Caco-2 (cell line): ENCODE data around the gene PUDP. TPM values are rescaled to one million over a fixed set of nuclear protein-coding genes. Genes with fewer than 3 reads are reported as not detected.

Experiments used
- BruUV-seq: library from RNA; stranded (reverse); fragments of 400-500 nt; replicated peaks from 2 replicates; lab custom pipeline; 2021; lab: Mats Ljungman, UMichigan
- CTCF ChIA-PET: fragments of 300-600 bp; sonication (Branson Sonifier 250); formaldehyde crosslinking; loops from one replicate; lab custom pipeline; 2022; ENCODE audit warnings: antibody characterized with exemption; lab: Charles Lee
- POLR2A ChIA-PET: fragments of 300-600 bp; sonication (Branson Sonifier 250); formaldehyde crosslinking; loops from one replicate; lab custom pipeline; 2022; ENCODE audit warnings: antibody characterized with exemption; lab: Charles Lee
- DNase-seq, 2 experiments: peaks; one replicate each; pipeline versions ENCODE4 v3.0.0 to v3.0.0-alpha.2; 2020 to 2022
- H3K27me3 ChIP-seq: replicated peaks from 2 replicates; pipeline ENCODE4 v1.6.0; 2011; ENCODE audit warnings: low read length; ENCODE audit not compliant: control insufficient read depth, insufficient read depth
- H3K36me3 ChIP-seq: 2 replicates; pipeline ENCODE4 v1.5.1; 2011; ENCODE audit warnings: low read length; ENCODE audit not compliant: control insufficient read depth, insufficient read depth
- H3K4me1 ChIP-seq: fragments of 250-450 bp; sonication (Bioruptor Pico); 2 replicates; pipeline ENCODE4 v1.5.1; 2020; ENCODE audit warnings: mild to moderate bottlenecking
- H3K4me3 ChIP-seq: 2 replicates; pipeline ENCODE4 v1.5.1; 2011; ENCODE audit warnings: low read depth, mild to moderate bottlenecking, control low read depth, low read length
- H3K9me3 ChIP-seq: fragments of 250-450 bp; sonication (Bioruptor Pico); 2 replicates; pipeline ENCODE4 v1.5.1; 2020; ENCODE audit warnings: mild to moderate bottlenecking, moderate library complexity
- H3K27ac Mint-ChIP-seq: one replicate; pipeline ENCODE4 v1.8.0; 2022; ENCODE audit warnings: mixed read lengths; ENCODE audit not compliant: unreplicated experiment
- H3K27me3 Mint-ChIP-seq: one replicate; pipeline ENCODE4 v1.8.0; 2022; ENCODE audit warnings: mixed read lengths; ENCODE audit not compliant: insufficient read depth, unreplicated experiment
- H3K36me3 Mint-ChIP-seq: one replicate; pipeline ENCODE4 v1.8.0; 2022; ENCODE audit warnings: mild to moderate bottlenecking, mixed read lengths; ENCODE audit not compliant: insufficient read depth, unreplicated experiment
- H3K4me1 Mint-ChIP-seq: one replicate; pipeline ENCODE4 v1.8.0; 2022; ENCODE audit warnings: low read depth, mixed read lengths; ENCODE audit not compliant: unreplicated experiment
- H3K4me3 Mint-ChIP-seq: one replicate; pipeline ENCODE4 v1.8.0; 2022; ENCODE audit warnings: mild to moderate bottlenecking, moderate library complexity, mixed read lengths; ENCODE audit not compliant: unreplicated experiment
- H3K9me3 Mint-ChIP-seq: one replicate; pipeline ENCODE4 v1.8.0; 2022; ENCODE audit warnings: mixed read lengths; ENCODE audit not compliant: unreplicated experiment
- CTCF ChIP-seq, 2 experiments: fragments of 200-600 bp in 1 of 2; IDR thresholded peaks; 1 replicate in 1 of 2; 2 replicates in 1 of 2; pipeline versions ENCODE4 v1.5.1 to v1.8.0; 2011 to 2022; ENCODE audit warnings: antibody characterized with exemption in 1 of 2, control low read depth in 1 of 2, inconsistent platforms in 1 of 2, low read depth in 1 of 2, low read length in 1 of 2, mild to moderate bottlenecking in 1 of 2, moderate library complexity in 1 of 2; ENCODE audit not compliant: insufficient read depth in 1 of 2, severe bottlenecking in 1 of 2, unreplicated experiment in 1 of 2
- intact Hi-C: fragments of 100-400 bp; cut with micrococcal nuclease; formaldehyde crosslinking; loops from one replicate; pipeline ENCODE4 v1.10.0; 2022; ENCODE audit not compliant: unreplicated experiment
- total RNA-seq: library from RNA; stranded (reverse); gene quantifications from 2 replicates; pipeline ENCODE4 v1.2.3, GENCODE V29; 2022

Gene PUDP
- total RNA-seq, 1 experiment from 2014 or later: 57.5 TPM

- CTCF ChIA-PET: no interaction called here
- no TSS peak for BruUV-seq
- no peak for TF ChIP-seq CTCF (IDR thresholded peaks at IDR 0.05; ENCODE audit: insufficient read depth in 1 of 2, low read depth in 1 of 2, low read length in 1 of 2, severe bottlenecking in 1 of 2, unreplicated experiment in 1 of 2)
These were observed 32.4 kb downstream of the PUDP start for GRCh38 chrX:7115557-7115956.

GRCh38 chrX:7112071-7112470 is 35.9 kb downstream of the PUDP start:
- Mint-ChIP-seq H3K4me3 (no peak overlapping the region), H3K27ac (no peak overlapping the region), H3K36me3 (peaks cover 19% of the 10 kb centered on the region), H3K4me1 (peaks cover 6% of the 10 kb centered on the region), H3K9me3 (no peaks in the 10 kb centered on the region), H3K27me3 (no peaks in the 10 kb centered on the region)
- no peak for TF ChIP-seq CTCF (IDR thresholded peaks at IDR 0.05; ENCODE audit: insufficient read depth in 1 of 2, low read depth in 1 of 2, low read length in 1 of 2, severe bottlenecking in 1 of 2, unreplicated experiment in 1 of 2)
- CTCF ChIA-PET: no interaction called here
- no peaks in the 10 kb centered on the region for H3K27me3 ChIP-seq
- POLR2A ChIA-PET: no interaction called here
- H3K36me3 ChIP-seq: no peaks in the 10 kb centered on the region
- intact Hi-C loops: no loop called here
- no peaks in the 10 kb centered on the region for H3K9me3 ChIP-seq
- DNase-seq: no peak
- no peaks in the 10 kb centered on the region for H3K4me1 ChIP-seq
- BruUV-seq: no TSS peak
- no peak overlapping the region for H3K4me3 ChIP-seq

More at GRCh38 chrX:7115557-7115956, 32.4 kb downstream of the PUDP start:
- Mint-ChIP-seq H3K27me3 (no peaks in the 10 kb centered on the region), H3K4me1 (peaks cover 2% of the 10 kb centered on the region), H3K4me3 (no peak overlapping the region), H3K27ac (no peak overlapping the region), H3K36me3 (peaks cover 10% of the 10 kb centered on the region), H3K9me3 (no peaks in the 10 kb centered on the region)
- no peaks in the 10 kb centered on the region for H3K27me3 ChIP-seq
- POLR2A ChIA-PET: no interaction called here
- peaks cover 14% of the 10 kb centered on the region for H3K4me1 ChIP-seq
- H3K9me3 ChIP-seq: no peaks in the 10 kb centered on the region
- intact Hi-C loops: no loop called here
- DNase-seq: no peak
- no peaks in the 10 kb centered on the region for H3K36me3 ChIP-seq
- no peak overlapping the region for H3K4me3 ChIP-seq

GRCh38 chrX:7111518-7111917 is 36.4 kb downstream of the PUDP start:
- CTCF ChIA-PET: no interaction called here
- Mint-ChIP-seq H3K4me1 (peaks cover 6% of the 10 kb centered on the region), H3K36me3 (peaks cover 19% of the 10 kb centered on the region), H3K4me3 (no peak overlapping the region), H3K9me3 (no peaks in the 10 kb centered on the region), H3K27me3 (no peaks in the 10 kb centered on the region), H3K27ac (no peak overlapping the region)
- intact Hi-C loops: no loop called here
- no peaks in the 10 kb centered on the region for H3K36me3 ChIP-seq
- no TSS peak for BruUV-seq
- no peak for DNase-seq
- POLR2A ChIA-PET: no interaction called here
- no peaks in the 10 kb centered on the region for H3K9me3 ChIP-seq
- H3K4me1 ChIP-seq: no peaks in the 10 kb centered on the region
- H3K4me3 ChIP-seq: no peak overlapping the region
- no peak for TF ChIP-seq CTCF (IDR thresholded peaks at IDR 0.05; ENCODE audit: insufficient read depth in 1 of 2, low read depth in 1 of 2, low read length in 1 of 2, severe bottlenecking in 1 of 2, unreplicated experiment in 1 of 2)
- H3K27me3 ChIP-seq: no peaks in the 10 kb centered on the region
